SH-SY5Y (cell line): ENCODE data around the gene VSTM2L.

Experiments used
- GATA2 ChIP-seq: IDR thresholded peaks from 2 replicates; pipeline ENCODE4 v1.6.1; 2011; ENCODE audit warnings: mild to moderate bottlenecking, low read depth, low read length
- GATA3 ChIP-seq: IDR thresholded peaks from 2 replicates; pipeline ENCODE4 v1.6.1; 2011; ENCODE audit warnings: low read depth, mild to moderate bottlenecking, low read length, moderate library complexity

DNA sequence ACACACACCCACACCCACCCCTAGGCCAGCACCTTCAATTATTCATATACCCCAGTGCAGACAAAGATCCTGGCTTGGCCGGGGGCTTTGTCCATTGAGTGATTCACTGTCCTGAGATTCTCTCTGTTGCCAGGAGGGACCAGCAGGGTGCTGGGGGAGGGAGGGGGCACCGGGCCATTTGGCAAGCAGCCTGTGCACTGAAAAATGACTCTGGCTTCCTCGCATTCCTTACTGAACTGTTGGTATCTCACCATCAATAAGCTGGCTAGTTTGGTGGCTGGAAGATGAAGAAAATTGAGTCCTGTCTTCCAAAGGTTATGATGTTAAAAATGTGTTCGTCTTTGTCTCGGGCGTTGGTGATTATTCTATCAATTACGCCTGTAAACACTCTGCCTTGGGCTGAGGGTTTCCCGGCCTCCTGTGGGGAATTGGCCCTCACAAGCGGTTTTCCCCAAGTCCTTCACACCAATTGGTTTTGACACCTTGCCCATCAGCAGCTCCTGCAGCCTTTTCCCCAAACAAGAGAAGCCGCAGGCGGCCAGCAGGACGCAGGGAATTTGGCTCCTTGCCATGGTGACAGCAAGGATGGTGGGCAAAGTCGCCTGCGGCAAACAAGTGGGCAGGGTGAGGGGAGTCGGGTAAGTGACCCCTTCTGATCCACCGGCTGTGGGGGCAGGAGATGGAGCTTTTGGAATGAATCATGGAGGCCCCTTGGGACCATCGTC lies 4.9 kb downstream of the VSTM2L start:
- no peak for TF ChIP-seq GATA3
- TF ChIP-seq GATA2, result 0 out of 2 replicates have a peak, but pooled peaks have one; percentile 57
